GM12892 (cell line): ENCODE results near the gene PFKL.

Experiments used
- POLR2AphosphoS5 ChIP-seq: IDR thresholded peaks from 2 replicates; pipeline ENCODE4 v1.6.1; 2011; ENCODE audit warnings: low read depth, low read length, control low read depth
- TAF1 ChIP-seq: IDR thresholded peaks from 2 replicates; pipeline ENCODE4 v1.6.1; 2011; ENCODE audit warnings: low read depth, mild to moderate bottlenecking, control low read depth, low read length, borderline replicate concordance

DNA sequence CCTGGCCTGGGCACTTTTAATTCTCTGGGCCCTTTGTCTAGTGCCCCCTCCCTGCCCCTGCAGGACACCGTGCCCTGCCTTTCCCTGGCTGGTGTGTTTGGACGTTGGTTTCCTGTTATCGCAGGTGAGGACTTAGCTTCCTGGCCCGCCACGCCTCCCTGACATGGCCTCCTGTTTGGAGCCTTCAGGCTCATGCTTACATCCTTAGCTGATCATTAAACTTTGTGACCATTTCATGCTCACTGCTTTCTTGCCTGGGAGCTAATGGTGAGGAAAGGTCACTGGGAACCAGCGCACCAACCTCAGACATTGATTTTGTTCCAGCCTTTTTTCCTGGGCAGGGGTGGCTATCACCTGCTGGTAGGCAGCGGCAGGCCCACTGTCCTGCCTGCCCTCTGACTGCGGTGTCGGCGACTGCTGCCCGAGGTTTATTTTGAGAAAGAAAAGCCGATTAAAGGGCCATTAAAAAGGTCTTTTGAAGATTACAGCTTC is 3.7 kb downstream of the PFKL start:
- TF ChIP-seq TAF1 (no peak), POLR2AphosphoS5 (no peak)
